PFSK-1 (cell line): ENCODE measurements around the gene FNBP1.

Source experiments
- FOXP2 ChIP-seq: optimal IDR thresholded peaks from 2 replicates; pipeline ENCODE3; 2011; ENCODE audit warnings: borderline replicate concordance, control low read depth, inconsistent platforms; ENCODE audit not compliant: insufficient read depth; ENCODE audit errors: extremely low read length, extremely low read depth
- TAF1 ChIP-seq: IDR thresholded peaks from 2 replicates; pipeline ENCODE4 v1.6.1; 2012; ENCODE audit warnings: low read length, control low read depth, borderline replicate concordance; ENCODE audit not compliant: insufficient read depth

- no peak for TF ChIP-seq FOXP2
- TF ChIP-seq TAF1: no peak
These were observed 169.3 kb downstream of the FNBP1 start for GRCh38 chr9:129873563-129874190.
